IMR-90 (cell line): ENCODE data around the gene ELF5. TPM values are rescaled to one million over a fixed set of nuclear protein-coding genes. Genes with fewer than 3 reads are reported as not detected.

Experiments
- ATAC-seq: fragments of 200-7000 bp; cut with Tn5 transposase; 2 replicates; pipeline ENCODE4 v1.9.1; 2020; ENCODE audit warnings: low read depth, mild to moderate bottlenecking, moderate library complexity
- BruUV-seq: library from RNA; stranded (reverse); fragments of 400-500 nt; replicated peaks from 2 replicates; lab custom pipeline; 2021; lab: Mats Ljungman, UMichigan
- CTCF ChIA-PET: fragments of 300-600 bp; formaldehyde crosslinking; extraction: SDS; loops from one replicate; lab custom pipeline; 2021; ENCODE audit warnings: antibody characterized with exemption; lab: Yijun Ruan, JAX
- POLR2A ChIA-PET: fragments of 300-600 bp; sonication (Branson Sonifier 250); formaldehyde crosslinking; loops from one replicate; lab custom pipeline; 2022; ENCODE audit warnings: antibody characterized with exemption; ENCODE audit not compliant: unreplicated experiment; lab: Charles Lee
- DNase-seq: peaks from one replicate; pipeline ENCODE4 v3.0.0; 2013
- H2AFZ ChIP-seq: replicated peaks from 2 replicates; pipeline ENCODE3; 2013; ENCODE audit warnings: low read length, mild to moderate bottlenecking; ENCODE audit not compliant: poor library complexity
- H2AK5ac ChIP-seq: 2 replicates; pipeline ENCODE4 v1.6.1; 2013; ENCODE audit warnings: low read depth, low read length, inconsistent platforms
- H2AK9ac ChIP-seq: replicated peaks from 2 replicates; pipeline ENCODE3; 2013; ENCODE audit warnings: mild to moderate bottlenecking, low read depth, low read length, moderate library complexity; ENCODE audit not compliant: poor library complexity
- H2BK120ac ChIP-seq: 2 replicates; pipeline ENCODE4 v1.6.1; 2013; ENCODE audit warnings: low read depth, low read length, inconsistent platforms
- H2BK15ac ChIP-seq: 3 replicates; pipeline ENCODE4 v1.6.1; 2013; ENCODE audit warnings: low read depth, low read length, inconsistent platforms
- H2BK20ac ChIP-seq: 2 replicates; pipeline ENCODE4 v1.6.1; 2013; ENCODE audit warnings: low read depth, mild to moderate bottlenecking, inconsistent platforms, low read length, moderate library complexity
- H2BK5ac ChIP-seq: 2 replicates; pipeline ENCODE4 v1.6.1; 2013; ENCODE audit warnings: mild to moderate bottlenecking, low read depth, low read length, inconsistent platforms; ENCODE audit not compliant: poor library complexity, severe bottlenecking
- H3K14ac ChIP-seq: replicated peaks from 2 replicates; pipeline ENCODE4 v1.6.1; 2013; ENCODE audit warnings: low read depth, low read length, inconsistent platforms
- H3K18ac ChIP-seq: 2 replicates; pipeline ENCODE4 v1.6.1; 2013; ENCODE audit warnings: low read depth, low read length, control low read depth
- H3K23ac ChIP-seq: 2 replicates; pipeline ENCODE4 v1.6.1; 2013; ENCODE audit warnings: low read depth, low read length, inconsistent platforms
- H3K27ac ChIP-seq: 2 replicates; pipeline ENCODE4 v1.5.1; 2013; ENCODE audit warnings: mild to moderate bottlenecking, control low read depth, low read length; ENCODE audit not compliant: insufficient read depth
- H3K27me3 ChIP-seq: 2 replicates; pipeline ENCODE4 v1.6.1; 2013; ENCODE audit warnings: low read length; ENCODE audit not compliant: control insufficient read depth, insufficient read depth
- H3K36me3 ChIP-seq: 2 replicates; pipeline ENCODE4 v1.6.1; 2013; ENCODE audit warnings: low read length, mixed read lengths; ENCODE audit not compliant: control insufficient read depth, insufficient read depth
- H3K4ac ChIP-seq: 2 replicates; pipeline ENCODE4 v1.6.1; 2013; ENCODE audit warnings: low read depth, low read length, inconsistent platforms
- H3K4me1 ChIP-seq: 2 replicates; pipeline ENCODE4 v1.6.1; 2013; ENCODE audit warnings: low read length, mixed read lengths; ENCODE audit not compliant: control insufficient read depth, insufficient read depth
- H3K4me2 ChIP-seq: 2 replicates; pipeline ENCODE4 v1.6.1; 2013; ENCODE audit warnings: low read depth, mild to moderate bottlenecking, control low read depth, low read length, moderate library complexity
- H3K4me3 ChIP-seq: 2 replicates; pipeline ENCODE4 v1.5.1; 2013; ENCODE audit warnings: low read depth, mild to moderate bottlenecking, control low read depth, low read length, moderate library complexity; ENCODE audit not compliant: insufficient read depth
- H3K56ac ChIP-seq: 2 replicates; pipeline ENCODE4 v1.6.1; 2013; ENCODE audit warnings: low read length, inconsistent platforms; ENCODE audit not compliant: insufficient read depth; ENCODE audit errors: extremely low read depth
- H3K79me1 ChIP-seq, 2 experiments: 2 replicates each; pipeline ENCODE4 v1.6.1; 2013; ENCODE audit warnings: low read length in 2 of 2, inconsistent platforms in 1 of 2, low read depth in 1 of 2
- H3K9ac ChIP-seq: 2 replicates; pipeline ENCODE4 v1.6.1; 2013; ENCODE audit warnings: low read depth, low read length, control low read depth
- H3K9me1 ChIP-seq: 2 replicates; pipeline ENCODE4 v1.6.1; 2013; ENCODE audit warnings: low read length, inconsistent platforms; ENCODE audit not compliant: insufficient read depth
- H3K9me3 ChIP-seq: 2 replicates; pipeline ENCODE4 v1.6.1; 2013; ENCODE audit warnings: low read length; ENCODE audit not compliant: control insufficient read depth, insufficient read depth
- H4K20me1 ChIP-seq: 2 replicates; pipeline ENCODE4 v1.6.1; 2013; ENCODE audit warnings: low read length, inconsistent platforms; ENCODE audit not compliant: insufficient read depth
- H4K5ac ChIP-seq: 2 replicates; pipeline ENCODE4 v1.6.1; 2013; ENCODE audit warnings: mild to moderate bottlenecking, low read depth, low read length, control low read depth
- H4K8ac ChIP-seq, 2 experiments: 2 replicates each; pipeline ENCODE4 v1.6.1; 2013; ENCODE audit warnings: low read depth in 2 of 2, low read length in 2 of 2, control low read depth in 1 of 2, inconsistent platforms in 1 of 2
- H4K91ac ChIP-seq: 2 replicates; pipeline ENCODE4 v1.6.1; 2013; ENCODE audit warnings: low read depth, low read length, inconsistent platforms; ENCODE audit not compliant: insufficient read depth
- BHLHE40 ChIP-seq: fragments of 150-350 bp; IDR thresholded peaks from 2 replicates; pipeline ENCODE4 v1.6.1; 2016; ENCODE audit warnings: mild to moderate bottlenecking, low read depth, low read length
- CEBPB ChIP-seq: IDR thresholded peaks from 2 replicates; pipeline ENCODE4 v1.6.1; 2012; ENCODE audit warnings: low read depth, low read length, improper control_type of control experiment
- CHD1 ChIP-seq: IDR thresholded peaks from 2 replicates; pipeline ENCODE4 v1.6.1; 2012; ENCODE audit warnings: low read depth, low read length, improper control_type of control experiment
- FOS ChIP-seq: fragments of 150-350 bp; IDR thresholded peaks from 2 replicates; pipeline ENCODE4 v1.6.1; 2016; ENCODE audit warnings: low read depth, low read length
- MAFK ChIP-seq: IDR thresholded peaks from 2 replicates; pipeline ENCODE4 v1.6.1; 2012; ENCODE audit warnings: low read depth, low read length, improper control_type of control experiment
- MAZ ChIP-seq: IDR thresholded peaks from 2 replicates; pipeline ENCODE4 v1.6.1; 2012; ENCODE audit warnings: low read depth, mild to moderate bottlenecking, low read length, improper control_type of control experiment, moderate library complexity, borderline replicate concordance
- NFE2L2 ChIP-seq: fragments of 150-350 bp; IDR thresholded peaks from 2 replicates; pipeline ENCODE4 v1.6.1; 2016; ENCODE audit warnings: low read depth, mild to moderate bottlenecking, low read length
- POLR2A ChIP-seq: IDR thresholded peaks from 2 replicates; pipeline ENCODE4 v1.6.1; 2012; ENCODE audit warnings: mild to moderate bottlenecking, low read depth, low read length
- RAD21 ChIP-seq: IDR thresholded peaks from 2 replicates; pipeline ENCODE4 v1.6.1; 2012; ENCODE audit warnings: low read length, improper control_type of control experiment
- RCOR1 ChIP-seq: IDR thresholded peaks from 2 replicates; pipeline ENCODE4 v1.6.1; 2012; ENCODE audit warnings: mild to moderate bottlenecking, low read length, improper control_type of control experiment; ENCODE audit not compliant: insufficient replicate concordance
- RFX5 ChIP-seq: IDR thresholded peaks from 2 replicates; pipeline ENCODE4 v1.8.0; 2012; ENCODE audit warnings: low read depth, mild to moderate bottlenecking, low read length, moderate library complexity
- SMC3 ChIP-seq: fragments of 150-350 bp; IDR thresholded peaks from 2 replicates; pipeline ENCODE4 v1.6.1; 2016; ENCODE audit warnings: low read depth, mild to moderate bottlenecking, antibody characterized with exemption, low read length, moderate library complexity
- WGBS, 2 experiments: methylation state at CpG; one replicate each; pipeline versions ENCODE4 v1.1.5 to v1.1.7; 2013; ENCODE audit warnings: missing lambda C conversion rate in 2 of 2; ENCODE audit not compliant: insufficient read length in 1 of 2; ENCODE audit errors: extremely low coverage in 2 of 2; 5-methylcytosine and 5-hydroxymethylcytosine counted together
- dilution Hi-C: fragments of 300-500 bp; cut with HindIII; formaldehyde crosslinking; loops from one replicate; pipeline ENCODE4 v1.14.3; 2018; ENCODE audit warnings: low sequenced_read_pairs; ENCODE audit not compliant: unreplicated experiment
- in situ Hi-C: fragments of 300-500 bp; cut with MboI; formaldehyde crosslinking; loops from 3 replicates; pipeline ENCODE4 v1.14.3; 2019; ENCODE audit warnings: low sequenced_read_pairs, inconsistent platforms, mixed read lengths
- intact Hi-C: fragments of 100-400 bp; cut with micrococcal nuclease; formaldehyde crosslinking; loops from 2 replicates; pipeline ENCODE4 v1.10.0; 2022
- polyA plus RNA-seq, 3 experiments: library from polyadenylated mRNA; depleted of rRNA; stranded (reverse); fragments of >200 nt; gene quantifications; 2 replicates each; pipeline ENCODE4 v1.2.3, GENCODE V29; 2012; ENCODE audit warnings: low replicate concordance in 1 of 3
- total RNA-seq: library from RNA; depleted of rRNA; stranded (reverse); fragments of >200 nt; gene quantifications from 2 replicates; pipeline ENCODE4 v1.2.3, GENCODE V29; 2012
- TF ChIP-seq, protein P1 (sequence below): conservative IDR thresholded peaks from 2 replicates; pipeline ENCODE4 v1.5.1; 2012; ENCODE audit warnings: mild to moderate bottlenecking, low read depth, low read length, improper control_type of control experiment
- TF ChIP-seq, protein P2 (sequence below): fragments of 150-350 bp; IDR thresholded peaks from 2 replicates; pipeline ENCODE4 v1.6.1; 2017; ENCODE audit warnings: mild to moderate bottlenecking, antibody characterized with exemption, low read length, low read depth
- TF ChIP-seq, protein P3 (sequence below): fragments of 150-350 bp; IDR thresholded peaks from 2 replicates; pipeline ENCODE4 v1.6.1; 2016; ENCODE audit warnings: low read depth, mild to moderate bottlenecking, low read length, moderate library complexity, borderline replicate concordance

ELF5 gene
- total and polyA plus RNA-seq, 2 of the 4 experiments (the other 2 are of a cell fraction): not detected

DNA sequence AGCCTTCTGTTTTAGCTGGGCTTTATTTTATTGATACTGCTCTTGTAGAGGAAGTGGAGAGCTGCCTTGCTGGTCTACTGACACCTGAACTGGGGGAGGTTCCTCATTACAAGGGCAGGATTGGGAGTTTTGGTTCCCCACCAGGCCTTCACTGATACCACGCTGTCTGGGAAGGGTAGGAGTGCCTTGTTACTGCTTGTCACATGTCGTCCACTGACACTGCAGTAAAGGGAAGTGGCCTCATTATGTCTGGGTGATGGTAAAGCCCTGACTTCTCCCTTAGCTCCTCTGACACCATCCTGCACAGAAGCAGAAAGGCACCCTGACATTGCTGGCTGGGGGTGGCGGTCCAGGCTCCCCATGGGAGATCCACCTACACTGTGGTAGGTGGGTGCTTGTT, 38.7 kb upstream of the ELF5 start:
- ATAC-seq (no peak), DNase-seq (no peak)
- POLR2A ChIA-PET: no interaction called here
- dilution Hi-C loops (no loop called here), intact Hi-C loops (no loop called here), in situ Hi-C loops (no loop called here)
- Histone ChIP-seq H3K23ac (no peak overlapping the region), H4K20me1 (no peaks in the 10 kb centered on the region), H4K8ac (no peak overlapping the region), H2AK5ac (no peak overlapping the region), H3K36me3 (no peaks in the 10 kb centered on the region), H3K4me3 (no peak overlapping the region), H2BK20ac (no peak overlapping the region), H3K27me3 (peaks cover 56% of the 10 kb centered on the region), H2AFZ (no peak overlapping the region), H4K91ac (no peak overlapping the region), H4K5ac (no peak overlapping the region), H2BK15ac (no peak overlapping the region), H3K14ac (no peak overlapping the region), H3K56ac (no peak overlapping the region), H3K27ac (no peak overlapping the region), H3K18ac (no peak overlapping the region), H3K9me1 (no peaks in the 10 kb centered on the region), H2AK9ac (no peak overlapping the region), H3K9ac (no peak overlapping the region), H3K4me2 (no peak overlapping the region), H3K4ac (no peak overlapping the region), H3K9me3 (no peaks in the 10 kb centered on the region; the same call in 1 of the 2 replicates), H2BK120ac (no peak overlapping the region), H2BK5ac (no peak overlapping the region), H3K79me1 (no peaks in the 10 kb centered on the region), H3K4me1 (no peaks in the 10 kb centered on the region)
- no TSS peak for BruUV-seq
- CTCF ChIA-PET: no interaction called here
- TF ChIP-seq FOS: no peak
- TF ChIP-seq SMC3: no peak
- no peak for TF ChIP-seq MAFK
- TF ChIP-seq BHLHE40: no peak
- TF ChIP-seq, protein P1, sequence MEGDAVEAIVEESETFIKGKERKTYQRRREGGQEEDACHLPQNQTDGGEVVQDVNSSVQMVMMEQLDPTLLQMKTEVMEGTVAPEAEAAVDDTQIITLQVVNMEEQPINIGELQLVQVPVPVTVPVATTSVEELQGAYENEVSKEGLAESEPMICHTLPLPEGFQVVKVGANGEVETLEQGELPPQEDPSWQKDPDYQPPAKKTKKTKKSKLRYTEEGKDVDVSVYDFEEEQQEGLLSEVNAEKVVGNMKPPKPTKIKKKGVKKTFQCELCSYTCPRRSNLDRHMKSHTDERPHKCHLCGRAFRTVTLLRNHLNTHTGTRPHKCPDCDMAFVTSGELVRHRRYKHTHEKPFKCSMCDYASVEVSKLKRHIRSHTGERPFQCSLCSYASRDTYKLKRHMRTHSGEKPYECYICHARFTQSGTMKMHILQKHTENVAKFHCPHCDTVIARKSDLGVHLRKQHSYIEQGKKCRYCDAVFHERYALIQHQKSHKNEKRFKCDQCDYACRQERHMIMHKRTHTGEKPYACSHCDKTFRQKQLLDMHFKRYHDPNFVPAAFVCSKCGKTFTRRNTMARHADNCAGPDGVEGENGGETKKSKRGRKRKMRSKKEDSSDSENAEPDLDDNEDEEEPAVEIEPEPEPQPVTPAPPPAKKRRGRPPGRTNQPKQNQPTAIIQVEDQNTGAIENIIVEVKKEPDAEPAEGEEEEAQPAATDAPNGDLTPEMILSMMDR: no peak
- TF ChIP-seq RFX5: no peak
- no peak for TF ChIP-seq CHD1
- no peak for TF ChIP-seq RAD21
- TF ChIP-seq, protein P2, sequence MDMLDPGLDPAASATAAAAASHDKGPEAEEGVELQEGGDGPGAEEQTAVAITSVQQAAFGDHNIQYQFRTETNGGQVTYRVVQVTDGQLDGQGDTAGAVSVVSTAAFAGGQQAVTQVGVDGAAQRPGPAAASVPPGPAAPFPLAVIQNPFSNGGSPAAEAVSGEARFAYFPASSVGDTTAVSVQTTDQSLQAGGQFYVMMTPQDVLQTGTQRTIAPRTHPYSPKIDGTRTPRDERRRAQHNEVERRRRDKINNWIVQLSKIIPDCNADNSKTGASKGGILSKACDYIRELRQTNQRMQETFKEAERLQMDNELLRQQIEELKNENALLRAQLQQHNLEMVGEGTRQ: no peak
- no peak for TF ChIP-seq POLR2A
- TF ChIP-seq, protein P3, sequence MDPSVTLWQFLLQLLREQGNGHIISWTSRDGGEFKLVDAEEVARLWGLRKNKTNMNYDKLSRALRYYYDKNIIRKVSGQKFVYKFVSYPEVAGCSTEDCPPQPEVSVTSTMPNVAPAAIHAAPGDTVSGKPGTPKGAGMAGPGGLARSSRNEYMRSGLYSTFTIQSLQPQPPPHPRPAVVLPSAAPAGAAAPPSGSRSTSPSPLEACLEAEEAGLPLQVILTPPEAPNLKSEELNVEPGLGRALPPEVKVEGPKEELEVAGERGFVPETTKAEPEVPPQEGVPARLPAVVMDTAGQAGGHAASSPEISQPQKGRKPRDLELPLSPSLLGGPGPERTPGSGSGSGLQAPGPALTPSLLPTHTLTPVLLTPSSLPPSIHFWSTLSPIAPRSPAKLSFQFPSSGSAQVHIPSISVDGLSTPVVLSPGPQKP: no peak
- no peak for TF ChIP-seq CEBPB
- TF ChIP-seq MAZ: no peak
- TF ChIP-seq RCOR1: no peak
- TF ChIP-seq NFE2L2: no peak
- WGBS, 2 experiments: no CpG with 5 or more reads among the region's 3 CpGs
